ENCODE data around the gene BRD4.
A peak's percentile ranks its signal among the peaks of the same experiment; 100 is the strongest.
"Not testable (repeated sequence)": the region's sequence is repeated elsewhere in the genome, so short reads cannot be mapped to it uniquely, and the experiment has no call there.

Gene BRD4

DNA sequence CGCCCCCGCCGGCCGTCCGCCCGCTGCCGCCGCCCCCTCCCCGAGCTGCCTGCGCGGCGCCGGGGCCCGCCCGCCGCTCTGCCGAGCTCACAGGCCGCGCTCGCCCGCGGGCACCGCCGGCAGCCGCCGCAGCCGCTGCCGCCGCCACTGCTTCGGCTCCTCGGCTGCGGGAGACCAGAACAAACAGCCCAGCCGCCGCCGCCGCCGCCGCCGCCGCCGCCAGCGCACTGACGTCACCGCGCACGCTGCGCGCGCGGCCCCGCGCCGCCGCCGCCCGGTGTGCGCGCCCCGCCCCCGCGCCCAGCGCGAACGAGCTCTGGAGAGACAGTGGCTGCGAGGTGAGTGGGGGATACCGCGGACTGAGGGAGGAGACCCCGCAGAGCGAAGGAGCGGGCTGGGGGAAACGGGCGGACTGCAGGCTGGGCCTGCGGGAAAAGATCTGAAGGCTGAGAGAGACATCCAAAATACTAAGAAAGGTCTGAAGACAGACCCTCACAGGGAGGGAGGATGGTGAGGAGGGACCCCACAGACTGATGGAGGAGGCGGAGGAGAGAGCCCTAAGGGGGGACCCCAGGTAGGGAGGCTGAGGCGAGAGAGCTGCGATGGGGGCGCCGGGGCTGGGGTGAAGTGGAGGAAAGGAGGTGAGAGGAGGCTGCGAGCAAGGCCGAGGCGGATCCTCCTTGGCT, at the start of gene BRD4:
BRD4 (minus strand) TSS at position 229 of the 686 bp plus-strand sequence. CDS start 59,440 bp downstream, outside the sequence.
- peak; percentile 47 to 77 (median 50) for DNase-seq (ENCODE audit: low read depth in 3 of 3)

DNA sequence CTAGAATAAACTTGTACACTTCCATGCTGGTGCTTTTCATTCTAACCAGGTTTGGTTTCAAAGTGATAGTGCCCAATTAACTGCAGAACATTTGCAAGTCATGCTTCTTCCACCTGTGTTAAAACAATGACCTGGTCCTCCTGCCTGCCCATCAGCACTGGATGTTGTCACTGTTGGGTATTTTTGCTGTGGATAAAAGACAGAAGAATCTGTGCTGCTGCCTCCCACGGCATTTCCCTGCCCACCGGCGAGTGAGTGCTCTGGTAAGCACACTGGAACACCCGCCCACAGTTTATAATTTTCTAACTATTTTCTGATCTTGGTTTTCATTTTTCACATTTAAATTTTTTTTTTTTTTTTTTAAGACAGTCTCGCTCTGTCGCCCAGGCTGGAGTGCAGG, 49.5 kb upstream of the BRD4 start:
- no peak for DNase-seq (ENCODE audit: low read depth in 3 of 3)

DNA sequence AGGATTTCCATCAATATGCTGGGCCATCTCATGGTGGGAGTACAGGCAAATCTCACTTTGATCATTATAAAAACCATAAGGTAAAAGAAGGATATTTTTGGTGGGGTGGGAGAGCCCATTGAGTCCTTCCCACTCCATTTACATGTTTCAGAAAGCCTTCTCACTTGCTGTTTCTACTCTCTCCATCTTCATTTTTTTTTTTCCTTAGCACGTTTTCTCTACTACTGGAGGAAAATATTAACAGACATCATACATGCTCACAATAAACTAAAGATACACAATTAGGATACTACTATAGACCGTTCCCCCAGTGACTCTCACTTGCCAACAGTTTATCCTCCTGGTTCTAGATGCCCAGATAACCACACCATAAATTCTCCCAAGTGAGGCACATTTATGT, 49.1 kb upstream of the BRD4 start:
- no peak for DNase-seq (ENCODE audit: low read depth in 3 of 3)

DNA sequence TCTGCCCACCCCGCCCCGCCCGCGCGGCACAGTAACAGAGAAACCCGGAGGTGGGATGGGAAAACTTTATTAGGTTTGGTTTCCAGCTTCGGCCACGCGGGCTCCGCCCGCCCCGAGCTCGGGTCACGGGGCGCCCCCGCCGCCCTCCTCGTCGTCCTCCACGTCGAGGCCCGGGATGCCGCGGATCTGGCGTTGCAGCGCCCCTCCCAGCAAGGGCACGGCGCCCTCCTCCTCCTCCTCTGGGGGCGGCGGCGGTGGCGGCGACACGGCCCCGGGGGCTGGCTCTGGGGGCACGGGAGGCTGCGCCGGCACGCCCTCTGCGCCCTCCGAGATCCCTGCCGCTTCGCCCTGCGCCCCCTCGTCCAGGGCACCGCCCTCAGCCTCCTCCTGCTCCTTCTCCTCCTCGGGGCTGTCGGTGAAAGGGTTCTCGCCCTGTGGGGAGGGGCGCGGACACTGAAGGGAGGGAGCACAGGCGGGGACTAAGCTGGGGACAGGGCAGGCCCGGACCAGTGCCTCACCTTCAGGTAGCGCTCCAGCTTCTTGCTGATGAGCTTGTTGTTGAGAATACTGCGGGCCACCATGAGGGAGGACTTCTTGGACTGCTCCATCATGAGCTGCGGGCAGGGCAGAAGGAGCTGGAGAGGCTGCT, 47.8 kb upstream of the BRD4 start:
- peak in 2 of 3 donors; percentile 16 to 36 for DNase-seq (ENCODE audit: low read depth in 3 of 3)

DNA sequence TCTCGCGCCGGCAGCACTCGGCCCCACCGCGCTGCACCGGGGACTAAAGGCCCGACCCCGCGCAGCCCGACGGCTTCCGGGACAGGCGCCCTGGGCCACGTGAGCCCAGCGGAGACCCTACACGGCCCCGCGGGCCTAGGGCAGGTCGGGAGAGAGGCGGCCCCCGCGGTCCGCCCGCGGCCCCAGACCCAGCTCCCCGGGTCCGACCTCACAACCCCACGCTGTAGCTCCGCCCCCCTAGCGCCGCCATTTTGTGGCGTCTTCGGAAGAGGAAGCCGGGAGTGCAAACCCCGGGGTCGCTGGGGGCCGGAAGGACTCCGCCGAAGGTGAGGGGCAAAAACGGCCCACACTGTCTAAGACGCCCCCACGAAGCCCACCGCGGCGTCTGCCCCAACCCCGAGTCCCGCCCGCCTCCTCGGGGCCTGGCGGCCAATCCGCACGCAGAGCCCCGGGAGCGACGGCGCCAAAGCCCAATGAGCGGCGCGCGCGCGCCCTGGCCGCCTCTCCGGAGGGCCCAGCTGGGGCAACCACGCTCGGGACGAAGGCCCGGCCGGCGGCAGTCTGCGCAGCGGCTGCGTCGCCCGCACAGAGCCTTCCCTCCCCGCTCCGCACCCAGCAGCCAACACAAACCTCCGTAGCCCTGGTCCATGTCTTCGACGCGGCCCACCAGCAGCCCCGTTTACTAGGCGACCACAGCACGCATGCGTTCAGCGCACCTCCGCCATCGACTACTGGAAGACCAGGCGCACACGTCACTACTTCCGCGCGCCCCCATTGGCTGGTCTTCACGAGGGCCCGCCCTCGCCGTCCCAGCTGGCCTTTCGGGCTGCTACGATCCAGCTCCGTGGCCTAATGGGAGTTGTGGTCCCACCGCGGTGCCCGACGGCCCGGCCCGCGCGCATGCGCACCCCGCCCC, 47.0 kb upstream of the BRD4 start, which contains the start of gene AKAP8:
AKAP8 (minus strand) TSS at position 705 of the 916 bp plus-strand sequence; CDS start at position 649, 56 bp downstream.
- peak; percentile 93 to 97 (median 94) for DNase-seq (ENCODE audit: low read depth in 3 of 3)

DNA sequence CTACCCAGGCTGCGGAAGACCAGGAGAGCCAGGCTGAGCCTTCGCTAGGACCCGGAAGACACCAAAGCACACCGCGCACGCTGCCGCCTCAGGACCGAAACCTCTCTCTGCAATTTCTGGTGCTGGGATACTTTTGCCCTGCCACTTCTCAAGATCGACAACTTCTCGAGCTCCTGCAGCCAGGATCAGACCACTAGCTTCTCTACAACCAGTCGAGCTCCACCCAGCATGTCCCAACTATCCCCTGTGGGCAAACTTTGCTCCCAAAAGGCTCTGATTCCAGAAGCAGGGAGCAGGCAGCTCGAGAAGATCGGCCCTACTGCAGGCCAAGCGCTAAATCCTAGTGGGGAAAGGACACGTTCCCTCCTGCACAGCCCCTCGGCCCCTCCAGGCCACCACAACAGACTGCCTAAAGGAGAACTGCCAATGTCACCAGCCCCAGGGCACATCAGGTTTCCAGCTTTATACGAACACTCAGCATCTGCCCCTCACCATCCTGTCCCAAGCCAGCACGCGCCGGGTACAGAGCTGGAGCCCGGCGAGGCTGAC, 46.3 kb upstream of the BRD4 start:
- DNase-seq (ENCODE audit: low read depth in 3 of 3), result peak; percentile 32 to 37 (median 37)

DNA sequence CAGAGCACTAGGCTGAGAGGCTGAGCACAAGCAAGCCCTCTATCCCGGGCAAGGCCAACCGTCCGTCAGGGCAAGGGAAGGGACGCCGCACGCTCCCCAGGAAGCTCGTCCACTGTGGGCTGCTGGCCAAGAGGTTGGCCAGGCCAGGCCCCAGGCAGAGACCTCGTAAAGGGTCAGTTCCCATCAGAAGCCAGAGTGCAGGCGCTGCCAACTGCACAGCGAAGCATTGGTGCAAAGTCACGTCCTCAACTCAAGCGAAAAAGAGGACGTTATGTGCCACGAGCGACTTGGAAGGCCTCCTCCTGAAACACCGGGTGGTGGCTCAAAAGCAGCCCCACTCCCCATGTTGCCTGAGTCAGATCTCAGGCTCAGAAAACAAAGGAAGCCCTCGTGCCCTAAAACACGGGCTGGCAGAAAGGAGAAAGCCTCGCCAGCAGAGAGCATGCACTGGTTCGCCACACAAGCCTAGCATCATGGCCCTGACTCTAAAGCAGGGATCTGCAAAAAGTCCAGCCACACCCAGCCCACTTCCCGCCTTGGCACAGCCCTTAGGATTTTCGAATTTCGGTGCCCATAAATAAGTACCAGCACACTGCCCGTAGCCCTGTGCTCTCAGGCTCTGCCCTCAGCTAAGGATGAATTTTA, 42.6 kb upstream of the BRD4 start:
- no peak for DNase-seq (ENCODE audit: low read depth in 3 of 3)

DNA sequence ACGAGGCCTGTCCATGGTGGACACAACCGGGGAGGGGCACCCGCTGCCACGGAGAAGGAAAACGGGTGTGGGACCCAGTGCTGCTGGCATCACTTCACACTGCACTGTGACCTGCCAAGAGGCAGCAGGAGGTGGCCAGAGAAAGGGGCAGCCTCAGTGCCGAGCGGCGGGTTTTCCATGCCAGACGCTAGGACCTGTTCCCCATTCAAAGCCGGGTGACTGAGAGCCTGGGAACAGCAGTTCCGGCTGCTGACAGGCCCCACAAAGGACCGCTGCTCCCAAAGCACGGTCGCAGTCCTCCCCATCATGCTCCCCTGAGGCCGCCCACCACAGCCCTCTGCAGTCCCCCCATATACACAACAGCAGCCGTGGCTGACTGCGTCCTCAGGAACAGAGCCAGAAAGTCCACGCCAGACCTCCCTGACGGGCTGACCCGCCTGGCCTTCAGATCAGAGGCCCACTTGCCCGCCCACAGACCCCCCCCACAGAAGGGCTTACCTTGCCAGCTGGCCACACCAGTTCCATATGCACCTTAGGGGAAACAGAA, 41.8 kb upstream of the BRD4 start:
- no peak for DNase-seq (ENCODE audit: low read depth in 3 of 3)

DNA sequence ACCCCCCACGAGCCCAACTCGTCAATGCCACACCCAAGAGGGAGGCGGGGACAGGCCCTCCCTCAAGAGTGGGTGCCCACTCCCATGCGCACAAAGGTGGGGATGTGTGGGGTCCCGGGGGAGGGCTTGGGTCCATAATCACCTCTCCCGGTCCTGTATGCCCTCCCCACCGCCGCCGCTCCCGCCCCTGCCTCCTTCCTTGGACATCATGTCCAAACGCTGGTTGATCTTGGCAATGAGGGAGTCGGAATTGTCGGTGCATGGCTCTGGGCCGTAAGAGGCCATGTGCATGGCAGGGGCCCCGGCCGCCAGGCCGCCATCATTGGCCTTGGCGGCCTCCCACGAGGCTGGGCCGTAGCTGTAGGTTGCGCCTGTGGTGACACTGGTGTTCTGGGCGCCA, 41.3 kb upstream of the BRD4 start:
- no peak for DNase-seq (ENCODE audit: low read depth in 3 of 3)

DNA sequence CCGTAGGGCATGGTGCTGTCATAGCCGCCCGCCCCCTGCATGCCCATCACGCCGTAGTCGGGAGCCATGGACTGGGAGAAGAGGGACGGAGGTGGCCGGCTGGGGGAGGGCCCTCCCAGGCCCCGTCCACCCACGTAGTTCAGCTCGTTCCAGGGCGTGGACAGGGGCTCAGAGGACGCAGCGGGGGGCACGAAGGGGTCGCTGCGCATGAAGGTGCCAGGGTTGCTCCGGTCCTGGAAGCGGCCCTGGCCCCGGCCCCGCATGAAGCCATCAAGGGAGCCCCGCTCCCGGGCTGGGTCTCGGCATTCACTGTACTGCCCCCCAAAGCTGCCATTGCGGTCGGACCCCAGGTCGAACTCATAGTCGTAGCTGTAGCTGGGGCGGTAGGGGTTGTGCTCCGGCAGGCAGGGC, 40.6 kb upstream of the BRD4 start:
- DNase-seq (ENCODE audit: low read depth in 3 of 3), result no peak

DNA sequence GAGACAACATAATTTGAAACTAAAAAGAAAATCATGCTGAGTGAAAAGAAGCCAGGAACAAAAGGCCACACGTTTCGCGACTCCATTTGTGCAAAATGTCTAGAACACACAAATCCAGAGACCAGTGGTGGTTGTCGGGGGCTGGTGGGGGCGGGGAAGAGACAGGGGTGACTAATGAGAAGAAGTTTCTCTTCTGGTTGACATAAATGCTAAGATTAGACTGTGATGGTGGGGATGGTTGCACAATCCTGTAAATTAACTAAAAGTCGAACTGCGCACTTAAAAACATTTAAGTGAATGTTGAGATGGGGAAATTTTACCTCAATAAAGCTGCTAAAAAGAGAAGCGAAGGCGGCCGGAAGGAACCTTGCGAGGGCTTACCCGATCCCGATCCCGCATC, 40.1 kb upstream of the BRD4 start:
- DNase-seq (ENCODE audit: low read depth in 3 of 3), result peak in 1 of 3 donors; percentile 20

DNA sequence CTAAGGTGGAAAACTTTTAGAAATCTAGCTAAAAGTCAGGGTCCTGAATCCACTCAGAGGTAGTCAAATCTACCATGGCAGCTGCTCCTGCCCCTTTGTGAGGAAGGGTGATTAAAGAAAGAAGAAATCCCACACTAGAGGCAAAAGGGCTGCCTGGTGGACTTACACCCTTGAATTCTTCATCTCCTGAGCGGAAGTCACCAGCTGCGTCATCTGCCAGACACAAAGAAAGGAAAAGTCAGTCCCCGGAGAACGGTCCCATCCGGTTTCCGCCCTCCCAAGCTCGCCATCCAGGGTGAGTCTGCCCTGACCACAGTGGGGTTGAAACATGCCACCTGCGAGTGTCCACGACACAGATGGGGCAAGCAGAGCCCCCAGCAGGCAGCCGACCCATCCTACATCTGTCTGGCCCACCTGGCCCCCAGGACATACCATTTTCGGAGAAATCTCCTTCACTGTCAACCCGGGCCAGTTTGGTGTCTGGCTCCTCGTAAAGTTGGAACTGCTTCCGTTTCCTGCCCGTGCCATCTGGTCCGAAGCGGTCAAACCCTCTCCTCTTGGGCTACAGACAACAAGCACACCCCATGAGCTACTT, 39.5 kb upstream of the BRD4 start:
- DNase-seq (ENCODE audit: low read depth in 3 of 3), result no peak

DNA sequence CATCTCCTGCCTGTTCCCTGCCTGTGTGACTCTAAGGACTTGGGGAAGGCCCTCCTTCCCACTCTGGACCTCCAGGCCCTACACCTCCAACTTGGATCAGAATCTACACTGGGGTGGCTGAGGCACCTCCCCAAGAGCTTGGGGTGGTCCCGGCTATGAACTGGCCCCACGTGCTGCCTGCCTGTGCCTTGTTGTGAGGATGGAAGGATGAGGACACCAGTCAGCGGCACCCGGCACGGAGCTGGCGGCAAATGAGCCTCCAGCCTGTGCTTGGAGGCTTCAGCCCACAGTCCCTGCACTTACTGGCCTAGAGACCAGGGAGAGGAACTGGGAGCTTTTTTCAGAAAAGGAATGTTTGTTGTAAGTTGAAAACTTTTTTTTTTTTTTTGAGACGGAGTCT, 38.8 kb upstream of the BRD4 start:
- no peak for DNase-seq (ENCODE audit: low read depth in 3 of 3)

DNA sequence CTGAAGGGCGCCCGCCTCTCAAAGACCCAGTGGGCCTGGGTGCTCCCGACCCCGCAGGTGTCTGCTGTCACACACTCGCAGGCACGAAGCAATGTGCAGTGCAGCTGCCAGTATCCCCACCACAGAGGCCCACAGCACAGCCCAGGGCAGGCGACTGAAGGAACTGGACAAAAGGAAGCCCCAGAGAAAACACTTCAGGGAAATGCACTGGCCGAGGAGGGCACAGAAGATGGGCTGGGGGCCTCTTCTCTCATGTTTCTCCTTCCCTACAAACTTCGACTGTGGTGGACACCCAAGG, 37.2 kb upstream of the BRD4 start:
- no peak for DNase-seq (ENCODE audit: low read depth in 3 of 3)

DNA sequence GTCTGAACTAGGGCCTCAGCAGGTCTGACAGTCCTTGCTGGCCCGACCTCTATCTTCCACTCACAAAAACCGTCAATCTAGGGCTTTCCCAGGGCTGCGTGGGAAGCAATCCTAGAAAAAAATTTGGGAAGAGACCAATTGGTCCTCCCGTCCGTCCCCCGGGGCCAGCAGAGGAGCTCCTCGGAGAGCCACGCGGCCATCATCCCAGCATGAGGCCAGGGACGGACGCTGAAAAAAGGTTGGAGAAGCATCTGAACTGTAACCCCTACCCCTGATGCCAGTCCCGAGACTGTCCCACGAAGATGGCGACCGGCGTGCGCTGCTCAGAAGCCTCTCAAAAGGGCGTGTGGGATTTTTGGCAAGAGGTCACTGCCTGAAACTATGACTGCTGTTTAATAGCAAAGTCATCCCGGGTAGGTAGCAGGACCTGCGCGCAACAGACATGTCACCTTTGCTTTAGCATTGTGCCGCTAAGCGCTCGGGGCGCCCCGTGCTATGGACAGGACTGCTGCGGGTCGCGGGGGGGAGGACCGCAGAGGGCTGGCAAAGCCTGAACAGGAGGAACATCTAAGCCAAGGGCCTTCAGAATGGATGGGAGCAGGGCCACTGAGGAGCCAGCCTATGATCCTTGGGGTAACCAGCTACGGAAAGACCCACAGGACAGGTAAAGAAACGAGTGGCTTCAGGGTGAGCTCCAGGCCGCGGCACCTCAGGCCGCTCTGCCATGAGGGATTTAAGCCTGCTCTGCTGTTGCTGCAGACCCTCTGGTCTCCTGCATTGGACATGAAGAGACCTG, 36.7 kb upstream of the BRD4 start:
- DNase-seq (ENCODE audit: low read depth in 3 of 3), result no peak

DNA sequence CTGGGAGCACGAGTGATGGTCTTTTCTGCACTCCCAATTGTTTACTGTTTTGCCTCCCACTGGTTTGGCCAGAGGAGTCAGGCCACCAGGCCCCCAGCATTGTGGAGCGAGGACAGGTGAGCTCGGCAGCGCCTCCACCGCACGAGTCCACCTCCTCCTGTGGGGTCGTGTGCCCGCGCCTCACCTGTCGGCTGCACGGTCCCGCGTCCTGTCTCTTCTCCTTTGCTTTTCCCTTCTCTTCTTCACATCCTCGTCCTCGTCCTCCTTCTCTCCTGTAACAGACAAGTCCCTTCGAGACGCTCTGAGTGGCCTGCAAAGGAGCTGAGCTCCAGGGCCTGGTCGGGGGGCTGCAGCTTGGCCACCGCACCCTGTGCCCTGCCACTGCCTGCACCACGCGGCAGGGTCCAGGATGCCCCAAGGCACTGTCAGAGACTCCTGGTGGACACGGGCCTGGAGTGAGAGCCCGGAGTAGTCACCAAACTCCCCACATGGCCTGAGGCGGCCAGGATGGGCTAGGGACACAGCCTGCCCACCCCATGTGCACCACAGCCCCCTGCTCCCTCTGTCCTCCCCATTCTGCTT, 35.8 kb upstream of the BRD4 start:
- DNase-seq (ENCODE audit: low read depth in 3 of 3), result no peak

DNA sequence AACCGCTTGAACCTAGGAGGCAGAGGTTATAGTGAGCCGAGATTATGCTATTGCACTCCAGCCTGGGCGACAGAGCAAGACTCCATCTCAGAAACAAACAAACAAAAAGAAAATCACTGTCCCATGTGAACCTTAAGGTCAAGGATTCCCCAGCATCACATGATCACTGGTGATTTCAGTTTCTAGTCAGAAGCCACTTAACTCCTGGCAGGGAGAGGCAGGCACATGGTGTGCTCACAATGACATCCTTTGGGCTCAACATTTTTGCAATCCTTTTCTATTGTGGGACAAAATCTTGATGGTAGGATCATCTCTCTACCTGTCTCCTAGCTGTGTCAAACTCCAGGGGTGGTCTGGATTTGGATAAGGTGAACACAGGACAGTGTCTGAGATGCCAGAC, 35.1 kb upstream of the BRD4 start:
- no peak for DNase-seq (ENCODE audit: low read depth in 3 of 3)

DNA sequence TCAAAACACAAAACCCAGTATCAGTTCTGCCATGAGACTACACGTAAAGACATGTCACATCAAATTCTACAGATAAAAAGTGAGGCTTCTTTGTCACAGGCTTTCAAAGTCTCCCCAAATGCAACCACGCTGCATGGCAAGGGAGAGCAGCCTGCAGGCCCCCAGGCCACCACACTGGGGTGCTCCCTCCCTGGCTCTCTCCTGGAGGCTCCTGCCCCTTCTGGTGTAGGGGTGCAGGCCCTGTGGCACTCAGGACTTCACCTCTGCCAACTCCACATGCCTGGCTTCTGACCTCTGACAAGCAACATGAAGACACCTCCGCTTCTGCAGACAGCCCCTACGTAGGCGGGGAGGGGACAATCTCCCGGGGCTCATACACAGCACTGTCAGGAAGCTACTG, 32.9 kb upstream of the BRD4 start:
- no peak for DNase-seq (ENCODE audit: low read depth in 3 of 3)

DNA sequence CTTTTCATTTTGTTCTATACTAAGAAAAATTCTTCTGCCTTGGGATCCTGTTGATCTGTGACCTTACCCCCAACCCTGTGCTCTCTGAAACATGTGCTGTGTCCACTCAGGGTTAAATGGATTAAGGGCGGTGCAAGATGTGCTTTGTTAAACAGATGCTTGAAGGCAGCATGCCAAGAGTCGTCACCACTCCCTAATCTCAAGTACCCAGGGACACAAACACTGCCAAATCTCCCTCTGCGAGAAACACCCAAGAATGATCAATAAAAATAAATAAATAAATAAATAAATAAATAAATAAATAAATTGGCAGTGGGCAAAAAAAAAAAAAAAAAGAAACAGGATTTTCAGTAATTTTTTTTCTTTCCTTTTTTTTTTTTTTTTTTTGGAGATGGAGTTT, 31.5 kb upstream of the BRD4 start:
- not testable (repeated sequence) for DNase-seq (ENCODE audit: low read depth in 3 of 3)

DNA sequence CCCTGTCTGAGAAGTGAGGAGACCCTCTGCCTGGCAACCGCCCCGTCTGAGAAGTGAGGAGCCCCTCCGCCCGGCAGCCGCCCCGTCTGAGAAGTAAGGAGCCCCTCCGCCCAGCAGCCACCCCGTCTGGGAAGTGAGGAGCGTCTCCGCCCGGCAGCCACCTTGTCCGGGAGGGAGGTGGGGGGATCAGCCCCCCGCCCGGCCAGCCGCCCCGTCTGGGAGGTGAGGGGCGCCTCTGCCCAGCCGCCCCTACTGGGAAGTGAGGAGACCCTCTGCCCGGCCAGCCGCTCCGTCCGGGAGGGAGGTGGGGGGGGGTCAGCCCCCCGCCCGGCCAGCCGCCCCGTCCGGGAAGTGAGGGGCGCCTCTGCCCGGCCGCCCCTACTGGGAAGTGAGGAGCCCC, 30.7 kb upstream of the BRD4 start:
- not testable (repeated sequence) for DNase-seq (ENCODE audit: low read depth in 3 of 3)

All from stimulated activated CD4-positive, alpha-beta T cell treated with anti-CD3 and anti-CD28 coated beads, TNF-alpha, amount 100 ng/mL, for 48 hours (primary cell).